GM12874 (cell line): ENCODE results near the gene SNAP23.

Source experiments
- CTCF ChIP-seq: IDR thresholded peaks from 2 replicates; pipeline ENCODE4 v1.5.1; 2011; ENCODE audit warnings: low read depth, mild to moderate bottlenecking, control low read depth, low read length, moderate library complexity; ENCODE audit not compliant: insufficient read depth

Gene SNAP23

GRCh38 chr15:42498212-42499068 is 3.0 kb downstream of the SNAP23 start:
- no peak for TF ChIP-seq CTCF

GRCh38 chr15:42499858-42500609 is 4.6 kb downstream of the SNAP23 start:
- no peak for TF ChIP-seq CTCF

GRCh38 chr15:42502477-42502876 is 7.0 kb downstream of the SNAP23 start:
- TF ChIP-seq CTCF, result no peak

DNA sequence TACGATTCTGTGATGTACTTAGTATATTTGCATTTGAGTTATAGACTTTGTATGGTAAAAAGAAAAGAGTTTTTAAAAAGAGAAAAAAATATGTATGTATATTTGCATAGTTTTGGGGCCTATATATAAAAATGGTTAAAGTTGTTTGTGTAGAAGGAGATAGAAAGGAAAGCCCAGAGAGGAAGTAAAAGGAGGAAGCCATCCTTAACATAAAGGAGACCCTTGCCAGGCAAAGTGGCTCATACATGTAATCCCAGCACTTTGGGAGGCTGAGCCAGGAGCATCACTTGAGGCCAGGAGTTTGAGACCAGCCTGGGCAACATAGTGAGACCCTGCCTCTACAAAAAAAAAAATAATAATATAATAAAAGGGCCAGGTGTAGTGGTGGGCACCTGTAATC is 8.4 kb downstream of the SNAP23 start:
- TF ChIP-seq CTCF, result no peak

GRCh38 chr15:42504631-42505030 is 9.2 kb downstream of the SNAP23 start:
- TF ChIP-seq CTCF, result no peak

DNA sequence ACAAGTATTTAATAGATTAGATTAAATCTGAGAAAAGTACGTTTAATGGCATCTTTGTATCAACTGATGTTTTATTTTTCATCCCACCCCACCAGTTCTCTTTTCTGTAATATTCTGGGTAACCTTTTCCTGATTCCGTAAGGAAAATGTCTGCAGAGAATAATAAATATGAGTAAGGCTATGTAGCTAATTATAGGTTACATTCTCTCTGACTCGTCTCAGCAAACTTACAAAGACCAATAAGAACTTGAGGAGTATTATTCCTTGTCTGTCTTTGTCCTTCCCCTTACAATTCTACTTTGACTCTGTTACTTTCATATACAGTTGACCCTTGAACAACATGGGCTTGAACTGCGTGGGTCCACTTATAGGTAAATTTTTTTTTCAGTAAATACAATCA is 12.1 kb downstream of the SNAP23 start:
- no peak for TF ChIP-seq CTCF

- TF ChIP-seq CTCF, result no peak
Observed at GRCh38 chr15:42508263-42508690, 12.8 kb downstream of the SNAP23 start.
